ENCODE results near the gene PSENEN.
"Not testable (repeated sequence)": the region's sequence is repeated elsewhere in the genome, so short reads cannot be mapped to it uniquely, and the experiment has no call there.

PSENEN gene

DNA sequence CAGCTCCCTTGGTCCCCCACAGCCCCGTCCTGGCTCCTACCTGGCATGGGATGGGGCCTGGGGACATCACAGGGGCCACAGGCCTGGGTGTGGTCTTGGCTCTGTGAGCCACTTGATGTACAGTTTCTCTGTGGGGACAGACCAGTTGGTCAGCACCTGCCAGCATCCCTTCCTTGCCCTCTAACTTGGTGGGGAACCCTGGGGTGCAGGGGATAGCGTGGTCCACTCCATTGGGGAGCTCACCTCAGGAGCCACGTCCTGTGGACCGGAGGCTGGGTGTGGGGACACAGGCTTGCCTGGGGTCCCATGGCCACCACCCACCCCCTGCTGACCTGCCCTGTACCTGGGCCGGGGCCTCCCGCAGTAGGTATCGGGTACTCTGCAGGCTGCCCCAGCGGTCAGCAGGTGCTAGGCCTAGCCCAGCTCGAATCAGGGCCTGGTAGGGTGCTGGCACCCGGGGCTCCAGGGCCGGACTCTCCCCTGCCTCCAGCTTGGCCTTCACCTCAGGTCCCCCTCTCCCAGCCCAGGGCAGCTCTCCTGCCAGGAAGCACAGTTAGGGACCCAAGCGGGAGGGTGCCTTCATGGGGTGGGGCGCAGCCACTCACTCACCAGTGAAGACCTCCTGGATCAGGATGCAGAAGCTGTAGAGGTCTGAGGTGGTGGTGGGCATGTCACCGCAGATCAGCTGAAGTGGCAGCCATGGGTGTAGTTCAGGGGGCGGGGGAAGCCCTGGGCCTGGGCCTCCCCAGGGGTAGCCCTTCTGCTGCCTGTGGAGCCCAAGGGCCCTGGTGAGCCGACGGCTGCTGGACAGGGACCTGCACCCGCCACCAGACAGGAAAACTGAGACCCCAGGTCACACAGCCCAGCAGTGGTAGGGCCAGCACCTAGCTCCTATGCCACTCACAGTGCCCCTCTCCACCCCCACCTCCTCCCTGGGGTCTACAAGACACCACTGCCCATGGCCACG is 44.8 kb downstream of the PSENEN start:
- Mint-ChIP-seq H3K4me1 (no peaks in the 10 kb centered on the region), H3K27me3 (peaks cover 22% of the 10 kb centered on the region), H3K36me3 (ENCODE audit: insufficient read depth) (peaks cover 2% of the 10 kb centered on the region), H3K9me3 (no peaks in the 10 kb centered on the region), H3K27ac (ENCODE audit: low read depth) (no peak overlapping the region), H3K4me3 (no peak overlapping the region)
- ATAC-seq (replicated peaks; ENCODE audit: extremely low read depth, poor library complexity, severe bottlenecking) (no peak), DNase-seq (ENCODE audit: low spot score in 2 of 2) (no peak)

- Mint-ChIP-seq H3K27ac (ENCODE audit: low read depth) (no peak overlapping the region), H3K4me1 (no peaks in the 10 kb centered on the region), H3K4me3 (no peak overlapping the region), H3K27me3 (peaks cover 28% of the 10 kb centered on the region), H3K9me3 (no peaks in the 10 kb centered on the region), H3K36me3 (ENCODE audit: insufficient read depth) (peaks cover 2% of the 10 kb centered on the region)
- no peak for DNase-seq (ENCODE audit: low spot score in 2 of 2)
- no peak for ATAC-seq (replicated peaks; ENCODE audit: extremely low read depth, poor library complexity, severe bottlenecking)
Measured at GRCh38 chr19:35790981-35791813, 45.7 kb downstream of the PSENEN start.

DNA sequence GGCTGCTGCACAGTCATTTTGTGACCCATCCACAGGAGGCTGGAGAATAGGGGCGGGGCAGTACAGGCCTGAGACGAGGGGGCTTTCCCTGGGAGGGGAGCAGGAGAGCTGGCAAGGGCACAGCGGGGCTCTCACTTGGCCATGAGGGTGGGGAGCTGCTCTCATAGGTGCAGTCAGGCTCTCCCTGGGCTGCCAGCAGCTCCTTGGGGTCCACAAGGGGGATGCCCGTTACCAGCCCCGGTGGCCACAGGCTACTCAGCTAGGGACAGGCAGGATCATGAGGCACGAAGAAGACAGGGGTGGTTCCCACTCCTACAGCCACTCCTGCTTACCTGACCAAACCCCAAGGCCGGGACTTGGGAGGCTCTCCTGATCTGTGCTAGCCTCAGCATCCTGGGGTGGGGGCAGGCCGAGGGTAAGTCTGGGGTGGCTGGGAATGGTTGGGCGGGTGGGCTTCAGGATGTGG is 46.4 kb downstream of the PSENEN start:
- H3K4me3 Mint-ChIP-seq = no peak overlapping the region

DNA sequence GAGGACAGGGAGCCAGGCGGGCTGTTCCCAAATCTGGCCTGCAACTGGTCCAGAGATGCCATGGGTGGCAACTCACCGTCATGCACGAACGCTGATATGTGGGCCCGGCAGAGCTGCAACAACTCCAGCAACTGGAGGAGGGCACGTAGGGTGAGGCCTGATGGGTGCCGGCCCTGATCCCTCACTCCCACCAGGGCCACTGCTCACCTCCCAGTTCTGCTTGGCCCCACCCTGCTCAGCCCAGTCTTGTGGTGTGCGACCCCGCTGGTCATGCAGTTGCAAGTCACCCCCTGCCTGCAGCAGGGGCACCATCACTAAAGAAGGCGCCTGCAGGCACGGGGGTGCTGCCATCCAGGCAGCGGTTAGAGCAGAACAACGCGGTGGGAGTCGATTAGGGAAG is 46.9 kb downstream of the PSENEN start:
- Mint-ChIP-seq H3K4me3 (no peak overlapping the region), H3K27ac (ENCODE audit: low read depth) (no peak overlapping the region), H3K27me3 (peaks cover 39% of the 10 kb centered on the region), H3K36me3 (ENCODE audit: insufficient read depth) (peaks cover 2% of the 10 kb centered on the region), H3K4me1 (peaks cover 7% of the 10 kb centered on the region), H3K9me3 (no peaks in the 10 kb centered on the region)
- DNase-seq (ENCODE audit: low spot score in 2 of 2) (no peak), ATAC-seq (replicated peaks; ENCODE audit: extremely low read depth, poor library complexity, severe bottlenecking) (no peak)

More for the DNA sequence above, 46.4 kb downstream of the PSENEN start:
- peaks cover 3% of the 10 kb centered on the region for H3K4me1 Mint-ChIP-seq
- no peak for DNase-seq (ENCODE audit: low spot score in 2 of 2)
- peaks cover 34% of the 10 kb centered on the region for H3K27me3 Mint-ChIP-seq
- no peak overlapping the region for H3K27ac Mint-ChIP-seq (ENCODE audit: low read depth)
- H3K36me3 Mint-ChIP-seq (ENCODE audit: insufficient read depth) = peaks cover 2% of the 10 kb centered on the region
- no peaks in the 10 kb centered on the region for H3K9me3 Mint-ChIP-seq
- no peak for ATAC-seq (replicated peaks; ENCODE audit: extremely low read depth, poor library complexity, severe bottlenecking)

DNA sequence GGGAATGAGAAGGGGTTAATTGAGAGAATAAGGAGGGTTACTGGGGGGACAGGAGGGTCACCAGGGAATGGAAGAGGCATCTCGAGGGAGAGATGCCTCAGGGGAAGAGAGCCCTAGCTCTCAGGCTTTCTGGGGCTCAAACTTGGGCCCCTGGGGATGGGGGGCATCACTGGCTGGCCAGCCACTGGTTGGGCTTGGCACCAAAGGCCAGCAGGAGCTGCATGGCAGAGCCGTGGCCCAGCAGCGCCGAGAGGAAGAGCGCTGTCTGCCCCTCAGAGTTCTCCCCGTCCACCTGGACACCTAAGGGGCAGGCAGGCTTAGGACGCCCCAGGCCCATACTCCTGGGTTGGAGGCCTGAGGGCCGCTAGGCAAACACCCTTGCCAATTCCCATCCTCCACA is 47.4 kb downstream of the PSENEN start:
- peaks cover 8% of the 10 kb centered on the region for H3K4me1 Mint-ChIP-seq

DNA sequence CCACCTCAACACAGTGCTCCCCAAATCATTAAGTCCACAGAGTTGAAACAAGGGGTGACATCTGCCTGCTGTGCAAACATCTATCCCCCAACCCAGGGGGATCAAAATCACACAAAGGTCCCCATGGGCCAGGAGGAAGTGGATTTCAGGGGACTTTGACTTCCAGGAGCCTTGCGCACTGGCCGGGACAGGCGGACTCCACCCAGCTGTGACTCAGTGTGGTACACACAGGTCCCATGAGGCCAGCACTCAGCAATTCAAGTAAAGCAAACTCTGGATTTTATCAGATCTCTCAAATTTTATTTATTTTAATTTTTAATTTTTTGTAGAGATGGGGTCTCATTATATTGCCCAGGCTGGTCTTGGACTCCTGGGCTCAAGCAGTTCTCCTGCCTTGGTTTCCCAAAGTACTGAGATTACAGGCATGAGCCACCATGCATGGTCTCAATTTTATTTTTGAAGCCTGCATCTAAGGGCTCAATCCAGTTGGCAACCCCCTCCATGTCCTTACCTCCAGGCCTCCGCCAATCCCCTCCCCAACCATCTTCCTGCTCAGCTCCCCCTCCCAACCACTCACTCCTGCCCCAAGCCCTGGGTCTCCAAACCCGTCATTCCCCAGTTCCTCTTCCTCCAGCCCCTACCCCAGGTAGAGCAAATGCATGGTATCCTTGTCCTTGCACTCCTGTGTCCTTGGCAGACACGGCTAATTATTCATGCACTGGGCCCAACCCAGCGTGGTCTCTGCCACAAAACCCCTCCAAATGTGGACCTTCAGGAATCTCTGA is 48.1 kb downstream of the PSENEN start:
- no peak overlapping the region for H3K27ac Mint-ChIP-seq (ENCODE audit: low read depth)
- peaks cover 8% of the 10 kb centered on the region for H3K4me1 Mint-ChIP-seq
- no peaks in the 10 kb centered on the region for H3K36me3 Mint-ChIP-seq (ENCODE audit: insufficient read depth)
- no peak overlapping the region for H3K4me3 Mint-ChIP-seq
- no peaks in the 10 kb centered on the region for H3K9me3 Mint-ChIP-seq
- peaks cover 43% of the 10 kb centered on the region for H3K27me3 Mint-ChIP-seq
- DNase-seq (ENCODE audit: low spot score in 2 of 2) (no peak), ATAC-seq (replicated peaks; ENCODE audit: extremely low read depth, poor library complexity, severe bottlenecking) (no peak)

More for the DNA sequence above, 47.4 kb downstream of the PSENEN start:
- H3K27me3 Mint-ChIP-seq = peaks cover 43% of the 10 kb centered on the region
- H3K36me3 Mint-ChIP-seq (ENCODE audit: insufficient read depth) = peaks cover 2% of the 10 kb centered on the region
- H3K27ac Mint-ChIP-seq (ENCODE audit: low read depth) = no peak overlapping the region
- no peak for ATAC-seq (replicated peaks; ENCODE audit: extremely low read depth, poor library complexity, severe bottlenecking)
- DNase-seq (ENCODE audit: low spot score in 2 of 2) = no peak
- no peaks in the 10 kb centered on the region for H3K9me3 Mint-ChIP-seq
- H3K4me3 Mint-ChIP-seq = no peak overlapping the region

GRCh38 chr19:35795564-35795963 is 50.1 kb downstream of the PSENEN start:
- H3K4me1 Mint-ChIP-seq; H3K27ac Mint-ChIP-seq (ENCODE audit: low read depth); H3K4me3 Mint-ChIP-seq; H3K9me3 Mint-ChIP-seq; H3K36me3 Mint-ChIP-seq (ENCODE audit: insufficient read depth); DNase-seq (ENCODE audit: low spot score in 2 of 2); ATAC-seq (replicated peaks; ENCODE audit: extremely low read depth, poor library complexity, severe bottlenecking): not testable (repeated sequence)
- peaks cover 43% of the 10 kb centered on the region for H3K27me3 Mint-ChIP-seq

All from central memory CD8-positive, alpha-beta T cell (primary cell).